IMR-90 (cell line): ENCODE results near the gene CMTR1.

Source experiments
- CEBPB ChIP-seq: IDR thresholded peaks from 2 replicates; pipeline ENCODE4 v1.6.1; 2012; ENCODE audit warnings: low read depth, low read length, improper control_type of control experiment
- CHD1 ChIP-seq: IDR thresholded peaks from 2 replicates; pipeline ENCODE4 v1.6.1; 2012; ENCODE audit warnings: low read depth, low read length, improper control_type of control experiment
- MAFK ChIP-seq: IDR thresholded peaks from 2 replicates; pipeline ENCODE4 v1.6.1; 2012; ENCODE audit warnings: low read depth, low read length, improper control_type of control experiment
- MAZ ChIP-seq: IDR thresholded peaks from 2 replicates; pipeline ENCODE4 v1.6.1; 2012; ENCODE audit warnings: low read depth, mild to moderate bottlenecking, low read length, improper control_type of control experiment, moderate library complexity, borderline replicate concordance
- MXI1 ChIP-seq: IDR thresholded peaks from 2 replicates; pipeline ENCODE4 v1.6.1; 2012; ENCODE audit warnings: low read depth, mild to moderate bottlenecking, low read length, moderate library complexity, borderline replicate concordance
- RAD21 ChIP-seq: IDR thresholded peaks from 2 replicates; pipeline ENCODE4 v1.6.1; 2012; ENCODE audit warnings: low read length, improper control_type of control experiment
- RCOR1 ChIP-seq: IDR thresholded peaks from 2 replicates; pipeline ENCODE4 v1.6.1; 2012; ENCODE audit warnings: mild to moderate bottlenecking, low read length, improper control_type of control experiment; ENCODE audit not compliant: insufficient replicate concordance
- RFX5 ChIP-seq: IDR thresholded peaks from 2 replicates; pipeline ENCODE4 v1.8.0; 2012; ENCODE audit warnings: low read depth, mild to moderate bottlenecking, low read length, moderate library complexity
- TF ChIP-seq, protein P1 (sequence below): conservative IDR thresholded peaks from 2 replicates; pipeline ENCODE4 v1.5.1; 2012; ENCODE audit warnings: mild to moderate bottlenecking, low read depth, low read length, improper control_type of control experiment
- TF ChIP-seq, protein P2 (sequence below): fragments of 150-350 bp; IDR thresholded peaks from 2 replicates; pipeline ENCODE4 v1.6.1; 2016; ENCODE audit warnings: low read depth, mild to moderate bottlenecking, low read length, moderate library complexity, borderline replicate concordance
- TF ChIP-seq, protein P3 (sequence below): fragments of 150-350 bp; IDR thresholded peaks from 2 replicates; pipeline ENCODE4 v1.6.1; 2017; ENCODE audit warnings: mild to moderate bottlenecking, antibody characterized with exemption, low read length, low read depth

GRCh38 chr6:37399795-37400490, 33.1 kb upstream of the CMTR1 start:
- TF ChIP-seq RCOR1 (no peak), MAFK (no peak), RFX5 (no peak), CHD1 (no peak), CEBPB (no peak), MXI1 (no peak), MAZ (no peak), RAD21 (no peak)
- TF ChIP-seq, protein P1, sequence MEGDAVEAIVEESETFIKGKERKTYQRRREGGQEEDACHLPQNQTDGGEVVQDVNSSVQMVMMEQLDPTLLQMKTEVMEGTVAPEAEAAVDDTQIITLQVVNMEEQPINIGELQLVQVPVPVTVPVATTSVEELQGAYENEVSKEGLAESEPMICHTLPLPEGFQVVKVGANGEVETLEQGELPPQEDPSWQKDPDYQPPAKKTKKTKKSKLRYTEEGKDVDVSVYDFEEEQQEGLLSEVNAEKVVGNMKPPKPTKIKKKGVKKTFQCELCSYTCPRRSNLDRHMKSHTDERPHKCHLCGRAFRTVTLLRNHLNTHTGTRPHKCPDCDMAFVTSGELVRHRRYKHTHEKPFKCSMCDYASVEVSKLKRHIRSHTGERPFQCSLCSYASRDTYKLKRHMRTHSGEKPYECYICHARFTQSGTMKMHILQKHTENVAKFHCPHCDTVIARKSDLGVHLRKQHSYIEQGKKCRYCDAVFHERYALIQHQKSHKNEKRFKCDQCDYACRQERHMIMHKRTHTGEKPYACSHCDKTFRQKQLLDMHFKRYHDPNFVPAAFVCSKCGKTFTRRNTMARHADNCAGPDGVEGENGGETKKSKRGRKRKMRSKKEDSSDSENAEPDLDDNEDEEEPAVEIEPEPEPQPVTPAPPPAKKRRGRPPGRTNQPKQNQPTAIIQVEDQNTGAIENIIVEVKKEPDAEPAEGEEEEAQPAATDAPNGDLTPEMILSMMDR, result no peak
- TF ChIP-seq, protein P2, sequence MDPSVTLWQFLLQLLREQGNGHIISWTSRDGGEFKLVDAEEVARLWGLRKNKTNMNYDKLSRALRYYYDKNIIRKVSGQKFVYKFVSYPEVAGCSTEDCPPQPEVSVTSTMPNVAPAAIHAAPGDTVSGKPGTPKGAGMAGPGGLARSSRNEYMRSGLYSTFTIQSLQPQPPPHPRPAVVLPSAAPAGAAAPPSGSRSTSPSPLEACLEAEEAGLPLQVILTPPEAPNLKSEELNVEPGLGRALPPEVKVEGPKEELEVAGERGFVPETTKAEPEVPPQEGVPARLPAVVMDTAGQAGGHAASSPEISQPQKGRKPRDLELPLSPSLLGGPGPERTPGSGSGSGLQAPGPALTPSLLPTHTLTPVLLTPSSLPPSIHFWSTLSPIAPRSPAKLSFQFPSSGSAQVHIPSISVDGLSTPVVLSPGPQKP, result no peak
- TF ChIP-seq, protein P3, sequence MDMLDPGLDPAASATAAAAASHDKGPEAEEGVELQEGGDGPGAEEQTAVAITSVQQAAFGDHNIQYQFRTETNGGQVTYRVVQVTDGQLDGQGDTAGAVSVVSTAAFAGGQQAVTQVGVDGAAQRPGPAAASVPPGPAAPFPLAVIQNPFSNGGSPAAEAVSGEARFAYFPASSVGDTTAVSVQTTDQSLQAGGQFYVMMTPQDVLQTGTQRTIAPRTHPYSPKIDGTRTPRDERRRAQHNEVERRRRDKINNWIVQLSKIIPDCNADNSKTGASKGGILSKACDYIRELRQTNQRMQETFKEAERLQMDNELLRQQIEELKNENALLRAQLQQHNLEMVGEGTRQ, result no peak
